Measurements from ENCODE around the gene SERTAD2.

GRCh38 chr2:64607381-64608304 lies 46.1 kb downstream of the SERTAD2 start:
- no peak for TF ChIP-seq CTCF (IDR thresholded peaks at IDR 0.05; ENCODE audit: insufficient read depth, low read length)
- TF ChIP-seq, protein P1, sequence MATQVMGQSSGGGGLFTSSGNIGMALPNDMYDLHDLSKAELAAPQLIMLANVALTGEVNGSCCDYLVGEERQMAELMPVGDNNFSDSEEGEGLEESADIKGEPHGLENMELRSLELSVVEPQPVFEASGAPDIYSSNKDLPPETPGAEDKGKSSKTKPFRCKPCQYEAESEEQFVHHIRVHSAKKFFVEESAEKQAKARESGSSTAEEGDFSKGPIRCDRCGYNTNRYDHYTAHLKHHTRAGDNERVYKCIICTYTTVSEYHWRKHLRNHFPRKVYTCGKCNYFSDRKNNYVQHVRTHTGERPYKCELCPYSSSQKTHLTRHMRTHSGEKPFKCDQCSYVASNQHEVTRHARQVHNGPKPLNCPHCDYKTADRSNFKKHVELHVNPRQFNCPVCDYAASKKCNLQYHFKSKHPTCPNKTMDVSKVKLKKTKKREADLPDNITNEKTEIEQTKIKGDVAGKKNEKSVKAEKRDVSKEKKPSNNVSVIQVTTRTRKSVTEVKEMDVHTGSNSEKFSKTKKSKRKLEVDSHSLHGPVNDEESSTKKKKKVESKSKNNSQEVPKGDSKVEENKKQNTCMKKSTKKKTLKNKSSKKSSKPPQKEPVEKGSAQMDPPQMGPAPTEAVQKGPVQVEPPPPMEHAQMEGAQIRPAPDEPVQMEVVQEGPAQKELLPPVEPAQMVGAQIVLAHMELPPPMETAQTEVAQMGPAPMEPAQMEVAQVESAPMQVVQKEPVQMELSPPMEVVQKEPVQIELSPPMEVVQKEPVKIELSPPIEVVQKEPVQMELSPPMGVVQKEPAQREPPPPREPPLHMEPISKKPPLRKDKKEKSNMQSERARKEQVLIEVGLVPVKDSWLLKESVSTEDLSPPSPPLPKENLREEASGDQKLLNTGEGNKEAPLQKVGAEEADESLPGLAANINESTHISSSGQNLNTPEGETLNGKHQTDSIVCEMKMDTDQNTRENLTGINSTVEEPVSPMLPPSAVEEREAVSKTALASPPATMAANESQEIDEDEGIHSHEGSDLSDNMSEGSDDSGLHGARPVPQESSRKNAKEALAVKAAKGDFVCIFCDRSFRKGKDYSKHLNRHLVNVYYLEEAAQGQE (IDR thresholded peaks at IDR 0.05; ENCODE audit: insufficient replicate concordance, low read depth): no peak
